ENCODE measurements around the gene PSMG4.

The PSMG4 gene

GRCh38 chr6:3277851-3278416 lies 19.2 kb downstream of the PSMG4 start:
- no peak for DNase-seq

- no peak for DNase-seq
These were observed 19.9 kb downstream of the PSMG4 start for GRCh38 chr6:3278691-3279090.

GRCh38 chr6:3280091-3280490 lies 21.3 kb downstream of the PSMG4 start:
- no peak for DNase-seq

- DNase-seq = no peak
These were observed 22.2 kb downstream of the PSMG4 start for GRCh38 chr6:3280866-3281465.

GRCh38 chr6:3281631-3282475 lies 23.1 kb downstream of the PSMG4 start:
- peak; percentile 12 for DNase-seq

- no peak for DNase-seq
These were observed 23.9 kb downstream of the PSMG4 start for GRCh38 chr6:3282476-3283236.

- no peak for DNase-seq
These were observed 24.5 kb downstream of the PSMG4 start for GRCh38 chr6:3283241-3283640.

- no peak for DNase-seq
These were observed 25.1 kb downstream of the PSMG4 start for GRCh38 chr6:3283641-3284435.

GRCh38 chr6:3284436-3284876 lies 25.7 kb downstream of the PSMG4 start:
- no peak for DNase-seq

- no peak for DNase-seq
These were observed 26.4 kb downstream of the PSMG4 start for GRCh38 chr6:3285049-3285639.

- no peak for DNase-seq
These were observed 27.0 kb downstream of the PSMG4 start for GRCh38 chr6:3285732-3286131.

GRCh38 chr6:3286641-3287171 lies 28.0 kb downstream of the PSMG4 start:
- DNase-seq = no peak

GRCh38 chr6:3287308-3287707 lies 28.6 kb downstream of the PSMG4 start:
- no peak for DNase-seq

- no peak for DNase-seq
These were observed 29.4 kb downstream of the PSMG4 start for GRCh38 chr6:3287976-3288707.

GRCh38 chr6:3288711-3289663 lies 30.2 kb downstream of the PSMG4 start:
- DNase-seq = no peak

- DNase-seq = no peak
These were observed 30.9 kb downstream of the PSMG4 start for GRCh38 chr6:3289664-3290055.

GRCh38 chr6:3290149-3290930 lies 31.6 kb downstream of the PSMG4 start:
- DNase-seq = no peak

GRCh38 chr6:3290931-3291211 lies 32.1 kb downstream of the PSMG4 start:
- DNase-seq = no peak

GRCh38 chr6:3291346-3291745 lies 32.6 kb downstream of the PSMG4 start:
- no peak for DNase-seq

Data from HCEC 1CT (cell line).